Aorta (tissue), 5 donors: ENCODE results near the gene S1PR3. TPM values are rescaled to one million over a fixed set of nuclear protein-coding genes. Genes with fewer than 3 reads are reported as not detected.

Source experiments
- ATAC-seq: fragments of 200-7000 bp; cut with Tn5 transposase; one replicate; pipeline ENCODE4 v1.9.1; 2022; ENCODE audit warnings: moderate library complexity; ENCODE audit not compliant: low FRiP score
- DNase-seq, 2 donors: peaks; one replicate each; pipeline ENCODE4 v3.0.0-alpha.2; 2020
- H3K27ac ChIP-seq, 2 donors: one replicate each; pipeline ENCODE4 v1.5.1; 2013; ENCODE audit warnings: low read length in 2 of 2, mild to moderate bottlenecking in 2 of 2, moderate library complexity in 2 of 2, control low read depth in 1 of 2, inconsistent platforms in 1 of 2, low read depth in 1 of 2
- H3K27me3 ChIP-seq, 2 donors: one replicate each; pipeline ENCODE4 v1.6.1; 2013; ENCODE audit warnings: control low read depth in 1 of 2, low read length in 1 of 2, mild to moderate bottlenecking in 1 of 2, moderate library complexity in 1 of 2; ENCODE audit not compliant: insufficient read depth in 2 of 2, control insufficient read depth in 1 of 2
- H3K36me3 ChIP-seq, 2 donors: one replicate each; pipeline ENCODE4 v1.6.1; 2013; ENCODE audit warnings: control low read depth in 1 of 2, low read length in 1 of 2, mild to moderate bottlenecking in 1 of 2; ENCODE audit not compliant: insufficient read depth in 2 of 2, control insufficient read depth in 1 of 2
- H3K4me1 ChIP-seq, 2 donors: one replicate each; pipeline ENCODE4 v1.6.1; 2013; ENCODE audit warnings: low read length in 2 of 2, control low read depth in 1 of 2, mild to moderate bottlenecking in 1 of 2, moderate library complexity in 1 of 2; ENCODE audit not compliant: insufficient read depth in 2 of 2, control insufficient read depth in 1 of 2
- H3K4me3 ChIP-seq, 2 donors: one replicate each; pipeline ENCODE4 v1.5.1; 2013; ENCODE audit warnings: low read length in 2 of 2, control low read depth in 1 of 2, mild to moderate bottlenecking in 1 of 2
- H3K9me3 ChIP-seq: one replicate; pipeline ENCODE4 v1.6.1; 2013; ENCODE audit warnings: mild to moderate bottlenecking, low read length; ENCODE audit not compliant: control insufficient read depth
- WGBS, 2 donors: extraction: QIAGEN DNeasy Blood & Tissue Kit; methylation state at CpG; one replicate each; pipeline ENCODE4 v1.1.7; 2013; 5-methylcytosine and 5-hydroxymethylcytosine counted together
- intact Hi-C, 2 donors: fragments of 100-400 bp; cut with DNase I; formaldehyde crosslinking; loops; one replicate each; pipeline versions ENCODE4 v1.14.2 to v1.15.0; 2022
- polyA plus RNA-seq, 2 donors: library from polyadenylated mRNA; stranded (reverse); fragments of 200-250 nt; gene quantifications; one replicate each; pipeline ENCODE4 v1.2.3, GENCODE V29; 2013
- total RNA-seq, 2 donors: library from RNA; stranded (reverse); fragmentation: NEBNext Ultra II Directional; extraction: Animal tissue kit (Norgen Biotek cat#: 25700); gene quantifications; one replicate each; pipeline ENCODE4 v1.2.1, GENCODE V29; 2021
- donor health status: healthy with polysubstance abuse.
- donor health status: Bipolar disorder and iron deficiency.
- donor health status: DM: no; HTN: no; CAD: no.
- donor health status: DM: no; HTN: no; CAD: no.
- donor health status: DM: yes; HTN: yes; CAD: no.

The S1PR3 gene
- total and polyA plus RNA-seq, 4 donors: 31.1 to 139 (median 46.5) TPM

DNA sequence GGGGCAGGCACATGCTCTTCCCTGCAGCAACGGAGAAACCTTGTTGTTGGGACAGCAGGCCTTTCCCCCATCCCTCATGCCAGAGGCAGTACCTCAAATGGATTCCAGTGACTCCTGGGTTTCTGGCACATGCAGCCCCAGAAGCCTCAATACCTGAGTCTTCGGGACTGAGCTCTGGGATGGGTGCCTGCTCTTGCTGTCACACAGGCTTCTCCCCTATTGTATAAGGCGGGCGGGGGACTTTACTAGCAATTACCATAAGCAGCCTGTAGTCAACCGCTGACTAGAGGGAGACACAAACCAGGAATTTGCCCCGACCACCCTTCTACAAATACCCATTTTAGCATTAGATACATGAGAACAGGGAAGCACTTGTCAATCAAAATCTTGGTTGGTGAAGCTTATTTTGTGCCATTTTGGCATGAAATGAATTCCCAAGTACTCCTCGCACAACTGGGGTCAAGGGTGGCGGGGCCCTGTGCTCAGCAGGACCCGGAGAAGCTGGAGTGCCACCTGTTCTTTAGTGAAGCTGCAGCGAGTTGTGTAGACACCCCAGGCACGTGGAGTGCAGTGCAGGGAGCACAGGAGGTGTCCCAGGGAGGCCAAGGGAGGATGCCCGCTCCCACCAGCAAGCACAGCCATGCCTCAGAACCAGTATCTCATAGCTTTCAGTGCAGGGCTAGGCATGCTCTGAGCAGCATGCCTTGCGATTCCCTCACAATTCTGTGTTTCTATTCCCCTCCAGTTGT is 21.2 kb downstream of the S1PR3 start:
- ATAC-seq (no peak), DNase-seq (no peak)
- H3K4me3 ChIP-seq: no peak overlapping the region
- H3K27me3 ChIP-seq: no peaks in the 10 kb centered on the region
- H3K4me1 ChIP-seq: no peaks in the 10 kb centered on the region
- H3K36me3 ChIP-seq: peaks cover 0 to under 1% of the 10 kb centered on the region in 2 donors
- intact Hi-C loops: no loop called here
- 86 to 90% methylated on average over 13 of the region's 13 CpGs for whole genome bisulfite sequencing, 2 donors
- no peak overlapping the region for H3K27ac ChIP-seq
- no peaks in the 10 kb centered on the region for H3K9me3 ChIP-seq

DNA sequence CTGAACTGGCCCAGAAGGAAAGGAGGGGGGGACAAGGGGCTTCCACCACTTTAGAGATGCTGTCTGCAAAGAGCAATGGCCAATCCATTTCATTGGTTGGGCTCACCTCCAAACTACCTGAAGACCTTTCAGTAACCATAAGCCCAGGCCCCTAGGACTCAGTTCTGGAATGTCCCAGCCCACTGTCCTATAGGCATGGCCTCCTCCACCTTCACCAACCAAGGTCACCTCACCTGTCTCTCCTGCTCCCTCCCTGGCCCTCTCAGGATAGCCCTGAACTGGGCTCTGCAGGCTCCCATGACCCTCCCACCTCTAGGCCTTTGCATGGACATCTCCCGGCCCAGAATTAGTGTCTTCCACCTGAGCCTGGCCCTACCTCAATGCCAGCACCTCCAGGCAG is 22.4 kb downstream of the S1PR3 start:
- Histone ChIP-seq H3K9me3 (no peaks in the 10 kb centered on the region), H3K4me3 (no peak overlapping the region), H3K36me3 (no peaks in the 10 kb centered on the region), H3K4me1 (no peaks in the 10 kb centered on the region), H3K27ac (no peak overlapping the region), H3K27me3 (no peaks in the 10 kb centered on the region)
- no peak for DNase-seq
- 88% methylated on average over 1 of the region's 1 CpG for WGBS, 2 donors
- no peak for ATAC-seq
- intact Hi-C loops: no loop called here

DNA sequence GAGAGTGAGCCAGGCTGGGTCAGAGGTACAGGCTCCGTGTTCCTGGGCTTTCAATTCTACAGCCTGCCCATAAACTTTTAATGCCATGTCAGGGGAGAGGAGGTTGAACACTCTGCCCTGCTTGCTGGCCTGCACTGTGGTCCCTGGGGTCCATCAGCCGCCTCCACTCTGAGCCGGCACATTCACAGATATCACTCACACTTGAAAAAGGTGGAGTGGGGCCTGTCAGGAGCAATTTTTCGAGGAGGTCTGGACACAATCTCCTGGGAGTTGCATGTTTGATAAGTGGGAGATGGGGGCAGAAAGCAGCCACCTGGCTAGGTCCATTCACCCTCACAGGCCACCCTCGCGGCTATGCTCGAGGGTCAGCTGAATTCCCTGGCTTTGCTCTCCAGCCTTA is 22.9 kb downstream of the S1PR3 start:
- no peaks in the 10 kb centered on the region for H3K36me3 ChIP-seq
- intact Hi-C loops: no loop called here
- DNase-seq: no peak

DNA sequence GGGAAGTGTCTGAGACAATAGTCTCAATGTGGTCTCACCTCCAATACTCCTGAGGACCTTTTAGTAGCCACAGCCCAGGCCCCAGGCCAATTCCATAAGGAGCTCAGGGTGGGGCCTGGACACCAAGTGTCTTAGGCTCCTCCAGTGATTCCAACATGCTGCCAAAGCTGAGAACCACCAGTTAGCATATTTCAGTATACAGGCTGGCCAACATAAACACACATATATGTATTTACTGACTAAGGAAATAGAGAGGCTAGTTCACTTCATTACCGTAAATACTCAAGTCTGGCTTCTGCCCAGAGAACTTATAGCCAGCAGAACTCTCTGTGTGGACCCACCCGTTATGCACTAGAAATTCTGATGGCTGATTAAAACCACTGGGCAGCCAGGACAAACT is 24.1 kb downstream of the S1PR3 start:
- no peaks in the 10 kb centered on the region for H3K36me3 ChIP-seq
- 42 to 64% methylated on average over 2 of the region's 2 CpGs for WGBS, 2 donors
- H3K9me3 ChIP-seq: no peaks in the 10 kb centered on the region
- H3K27ac ChIP-seq: no peak overlapping the region
- no peak overlapping the region for H3K4me3 ChIP-seq
- DNase-seq (no peak), ATAC-seq (no peak)
- no peaks in the 10 kb centered on the region for H3K4me1 ChIP-seq
- no peaks in the 10 kb centered on the region for H3K27me3 ChIP-seq
- intact Hi-C loops: no loop called here

More for the DNA sequence above, 22.9 kb downstream of the S1PR3 start:
- Histone ChIP-seq H3K4me3 (no peak overlapping the region), H3K27me3 (no peaks in the 10 kb centered on the region), H3K27ac (no peak overlapping the region), H3K4me1 (no peaks in the 10 kb centered on the region), H3K9me3 (no peaks in the 10 kb centered on the region)
- no peak for ATAC-seq
- WGBS, 2 donors: 79 to 90% methylated on average over 7 of the region's 7 CpGs

DNA sequence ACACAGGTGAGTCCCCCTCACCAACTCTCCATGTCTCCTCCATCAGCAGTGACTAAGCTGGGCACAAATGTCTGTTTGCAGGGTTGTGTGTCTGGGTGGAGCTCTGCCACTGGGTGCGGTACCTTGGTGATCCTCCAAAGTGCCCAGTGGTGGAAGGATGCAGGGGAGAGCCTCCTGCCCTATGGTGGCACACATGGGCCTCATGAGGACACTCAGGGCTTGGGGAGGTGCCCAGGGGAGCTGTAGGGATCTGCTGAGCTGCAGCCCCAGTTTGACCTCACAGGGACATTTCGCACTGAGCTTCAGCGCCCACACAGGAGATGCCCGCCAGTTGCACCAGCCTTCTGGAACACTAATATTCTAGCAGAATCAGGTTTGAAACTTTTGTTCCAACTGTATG is 29.5 kb downstream of the S1PR3 start:
- H3K9me3 ChIP-seq: no peaks in the 10 kb centered on the region
- no peak overlapping the region for H3K27ac ChIP-seq
- 98% methylated on average over 4 of the region's 4 CpGs for WGBS, 2 donors
- no peaks in the 10 kb centered on the region for H3K36me3 ChIP-seq
- DNase-seq (no peak), ATAC-seq (no peak)
- no peaks in the 10 kb centered on the region for H3K27me3 ChIP-seq
- no peaks in the 10 kb centered on the region for H3K4me1 ChIP-seq
- H3K4me3 ChIP-seq: no peak overlapping the region
- intact Hi-C loops: no loop called here

DNA sequence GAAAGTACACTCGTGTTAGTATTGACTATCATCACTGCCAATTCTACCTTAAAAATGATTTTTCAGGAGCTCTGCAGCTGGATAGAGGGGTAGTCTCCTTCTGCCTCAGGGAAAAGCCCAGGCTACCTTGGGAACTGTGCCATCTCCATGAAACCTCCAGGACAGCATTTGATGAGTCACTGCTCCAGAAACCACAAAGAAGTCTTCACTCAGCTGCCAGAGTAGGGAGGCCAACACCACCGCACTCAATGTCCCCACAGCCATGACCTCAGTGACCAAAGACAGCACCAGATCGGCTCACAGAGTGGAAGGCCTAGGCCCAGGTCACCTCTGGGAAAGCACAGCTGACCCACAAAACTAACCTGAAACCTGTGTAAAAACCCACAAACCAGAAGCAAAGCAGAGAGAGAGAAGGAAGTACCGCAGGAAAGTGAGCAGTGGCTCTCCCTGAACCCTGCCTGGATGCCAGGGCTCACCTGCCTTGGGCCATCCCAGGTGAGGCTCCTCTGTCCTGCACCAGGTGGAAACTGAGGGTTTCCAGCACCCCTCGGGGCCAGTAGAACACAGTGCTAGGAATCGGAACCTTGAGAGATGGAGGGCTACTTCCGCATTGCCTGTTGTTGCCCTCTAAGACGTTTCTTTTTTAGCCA is 30.0 kb downstream of the S1PR3 start:
- intact Hi-C loops: no loop called here

DNA sequence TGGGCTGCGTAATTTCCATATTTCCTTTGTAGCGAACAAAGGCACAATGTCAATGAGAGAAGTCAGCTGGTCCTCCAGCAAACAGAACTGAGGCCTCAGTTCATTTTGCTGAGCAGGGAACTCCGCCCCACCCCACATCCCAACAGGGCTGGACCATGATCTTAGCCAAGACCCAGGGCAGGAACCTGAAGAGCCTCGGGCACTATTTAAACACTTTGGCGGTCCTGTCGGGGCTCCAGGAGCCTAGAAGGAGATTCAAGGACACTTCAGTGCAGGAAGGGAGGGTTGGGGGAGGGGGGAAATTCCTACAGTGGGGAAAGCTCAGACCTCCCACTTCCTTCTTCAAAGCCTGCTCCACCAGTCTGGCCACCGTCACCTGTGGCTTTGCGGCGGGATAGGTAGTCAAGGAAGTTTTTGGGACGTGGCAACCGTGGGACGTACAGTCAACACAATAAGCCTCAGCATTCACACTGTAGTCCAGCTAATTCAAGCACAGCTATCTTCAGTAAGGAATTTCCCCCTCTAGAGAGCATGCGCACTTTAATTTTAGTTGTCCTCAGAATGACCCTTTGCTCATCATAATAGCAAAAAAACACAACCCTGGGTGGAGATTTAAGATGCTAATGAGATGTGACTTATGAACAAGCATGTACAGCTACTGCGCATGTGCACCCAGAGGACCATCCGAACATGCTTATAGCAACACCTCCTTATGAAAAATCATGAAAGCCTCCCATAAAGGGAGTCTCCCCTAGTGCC is 30.9 kb downstream of the S1PR3 start:
- Histone ChIP-seq H3K36me3 (no peaks in the 10 kb centered on the region), H3K27me3 (no peaks in the 10 kb centered on the region), H3K4me1 (no peaks in the 10 kb centered on the region), H3K4me3 (no peak overlapping the region), H3K27ac (no peak overlapping the region), H3K9me3 (no peaks in the 10 kb centered on the region)
- ATAC-seq: peak; percentile 42
- DNase-seq: no peak
- WGBS, 2 donors: 73 to 76% methylated on average over 15 of the region's 15 CpGs
- intact Hi-C loops: no loop called here

More for the DNA sequence above, 30.0 kb downstream of the S1PR3 start:
- Histone ChIP-seq H3K27ac (no peak overlapping the region), H3K4me1 (no peaks in the 10 kb centered on the region), H3K4me3 (no peak overlapping the region), H3K36me3 (no peaks in the 10 kb centered on the region), H3K9me3 (no peaks in the 10 kb centered on the region), H3K27me3 (no peaks in the 10 kb centered on the region)
- DNase-seq: no peak
- WGBS, 2 donors: 88 to 89% methylated on average over 8 of the region's 8 CpGs
- peak; percentile 37 for ATAC-seq

DNA sequence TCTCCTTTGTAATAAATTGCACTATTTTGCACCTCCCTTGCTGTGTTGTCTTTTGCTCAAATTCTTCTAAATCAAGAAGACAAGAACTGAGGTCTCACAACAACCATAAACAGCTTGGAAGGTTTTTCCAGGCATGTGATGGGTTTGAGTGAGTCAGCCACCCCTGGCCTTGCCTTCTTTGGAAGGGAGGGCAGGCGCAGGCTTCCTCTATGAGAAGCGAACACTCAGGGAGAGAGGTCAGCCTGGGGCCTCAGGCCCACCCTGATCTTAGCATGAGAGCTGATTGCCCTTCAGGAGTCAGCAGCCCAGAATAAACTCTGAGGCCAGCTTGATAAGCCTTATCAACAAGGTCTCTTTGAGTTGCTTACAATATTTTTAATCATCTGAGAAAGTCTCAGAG is 31.6 kb downstream of the S1PR3 start:
- no peaks in the 10 kb centered on the region for H3K9me3 ChIP-seq
- WGBS, 2 donors: 70 to 78% methylated on average over 2 of the region's 2 CpGs
- no peaks in the 10 kb centered on the region for H3K27me3 ChIP-seq
- H3K4me1 ChIP-seq: no peaks in the 10 kb centered on the region
- intact Hi-C loops: no loop called here
- no peaks in the 10 kb centered on the region for H3K36me3 ChIP-seq
- peak; percentile 66 for ATAC-seq
- H3K4me3 ChIP-seq: no peak overlapping the region
- DNase-seq: no peak
- H3K27ac ChIP-seq: no peak overlapping the region
